WI38 (cell line): ENCODE results near the gene EMSY.

ENCODE experiments used
- H3K4me3 ChIP-seq: 2 replicates; pipeline ENCODE4 v1.5.1; 2011; ENCODE audit warnings: low read depth, mild to moderate bottlenecking, control low read depth, low read length
- CTCF ChIP-seq: IDR thresholded peaks from 2 replicates; pipeline ENCODE4 v1.5.1; 2012; ENCODE audit warnings: low read depth, mild to moderate bottlenecking, control low read depth, low read length

Gene EMSY

GRCh38 chr11:76601724-76602123 is 156.9 kb downstream of the EMSY start:
- H3K4me3 ChIP-seq, result no peak overlapping the region
- TF ChIP-seq CTCF, result no peak

- no peak for TF ChIP-seq CTCF
- H3K4me3 ChIP-seq, result no peak overlapping the region
Observed at GRCh38 chr11:76602431-76602861, 157.6 kb downstream of the EMSY start.
